Measurements from ENCODE around the gene PGGT1B. TPM values are rescaled to one million over a fixed set of nuclear protein-coding genes. Genes with fewer than 3 reads are reported as not detected.

The PGGT1B gene
- total RNA-seq, 1 experiment from 2014 or later, result 46.4 TPM

GRCh38 chr5:115229606-115230005, 33.1 kb downstream of the PGGT1B start:
- H3K36me3 Mint-ChIP-seq (ENCODE audit: insufficient read depth, unreplicated experiment), result peaks cover 5% of the 10 kb centered on the region
- DNase-seq, result no peak
- intact Hi-C loops (cut with micrococcal nuclease; ENCODE audit: unreplicated experiment), result no loop called here
- H3K4me3 Mint-ChIP-seq (ENCODE audit: low read depth, unreplicated experiment), result no peak overlapping the region
- no peak overlapping the region for H3K27ac Mint-ChIP-seq (ENCODE audit: unreplicated experiment)
- BruUV-seq (replicated peaks), result no TSS peak
- CTCF ChIA-PET, result no interaction called here
- H3K27me3 Mint-ChIP-seq (ENCODE audit: unreplicated experiment), result no peaks in the 10 kb centered on the region
- H3K4me1 Mint-ChIP-seq (ENCODE audit: low read depth, unreplicated experiment), result no peaks in the 10 kb centered on the region
- H3K9me3 Mint-ChIP-seq (ENCODE audit: low read depth, unreplicated experiment), result no peaks in the 10 kb centered on the region
- TF ChIP-seq CTCF (IDR thresholded peaks at IDR 0.05; ENCODE audit: unreplicated experiment), result no peak

GRCh38 chr5:115227281-115227680, 35.4 kb downstream of the PGGT1B start:
- Mint-ChIP-seq H3K4me3 (ENCODE audit: low read depth, unreplicated experiment) (no peak overlapping the region), H3K4me1 (ENCODE audit: low read depth, unreplicated experiment) (no peaks in the 10 kb centered on the region), H3K36me3 (ENCODE audit: insufficient read depth, unreplicated experiment) (peaks cover 5% of the 10 kb centered on the region), H3K9me3 (ENCODE audit: low read depth, unreplicated experiment) (no peaks in the 10 kb centered on the region), H3K27ac (ENCODE audit: unreplicated experiment) (no peak overlapping the region), H3K27me3 (ENCODE audit: unreplicated experiment) (no peaks in the 10 kb centered on the region)
- no peak for TF ChIP-seq CTCF (IDR thresholded peaks at IDR 0.05; ENCODE audit: unreplicated experiment)
- BruUV-seq (replicated peaks), result no TSS peak
- CTCF ChIA-PET, result no interaction called here
- DNase-seq, result no peak
- intact Hi-C loops (cut with micrococcal nuclease; ENCODE audit: unreplicated experiment), result no loop called here

- intact Hi-C loops (cut with micrococcal nuclease; ENCODE audit: unreplicated experiment), result no loop called here
- Mint-ChIP-seq H3K36me3 (ENCODE audit: insufficient read depth, unreplicated experiment) (no peaks in the 10 kb centered on the region), H3K27ac (ENCODE audit: unreplicated experiment) (no peak overlapping the region), H3K4me3 (ENCODE audit: low read depth, unreplicated experiment) (no peak overlapping the region), H3K9me3 (ENCODE audit: low read depth, unreplicated experiment) (peaks cover 2% of the 10 kb centered on the region), H3K4me1 (ENCODE audit: low read depth, unreplicated experiment) (no peaks in the 10 kb centered on the region), H3K27me3 (ENCODE audit: unreplicated experiment) (no peaks in the 10 kb centered on the region)
- BruUV-seq (replicated peaks), result no TSS peak
- no peak for DNase-seq
- CTCF ChIA-PET, result interaction anchor here (0.6 kb wide), 1 partner anchor 118 kb away, joined by 6 read pairs; no protein-coding TSS in a partner anchor
- TF ChIP-seq CTCF (IDR thresholded peaks at IDR 0.05; ENCODE audit: unreplicated experiment), result no peak
Observed at GRCh38 chr5:115214541-115214940, 48.1 kb downstream of the PGGT1B start.

- no peak overlapping the region for H3K27ac Mint-ChIP-seq (ENCODE audit: unreplicated experiment)
- intact Hi-C loops (cut with micrococcal nuclease; ENCODE audit: unreplicated experiment), result no loop called here
- DNase-seq, result no peak
- H3K4me1 Mint-ChIP-seq (ENCODE audit: low read depth, unreplicated experiment), result no peaks in the 10 kb centered on the region
- TF ChIP-seq CTCF (IDR thresholded peaks at IDR 0.05; ENCODE audit: unreplicated experiment), result no peak
- H3K36me3 Mint-ChIP-seq (ENCODE audit: insufficient read depth, unreplicated experiment), result no peaks in the 10 kb centered on the region
- H3K9me3 Mint-ChIP-seq (ENCODE audit: low read depth, unreplicated experiment), result no peaks in the 10 kb centered on the region
- BruUV-seq (replicated peaks), result no TSS peak
- CTCF ChIA-PET, result no interaction called here
- H3K4me3 Mint-ChIP-seq (ENCODE audit: low read depth, unreplicated experiment), result no peak overlapping the region
- no peaks in the 10 kb centered on the region for H3K27me3 Mint-ChIP-seq (ENCODE audit: unreplicated experiment)
Observed at GRCh38 chr5:115209279-115209678, 53.4 kb downstream of the PGGT1B start.
